AG10803 (cell line): ENCODE data around the gene AUH.

Experiments
- DNase-seq: peaks from one replicate; pipeline ENCODE4 v3.0.0; 2010; ENCODE audit warnings: low read depth
- H3K4me3 ChIP-seq: 2 replicates; pipeline ENCODE4 v1.5.1; 2011; ENCODE audit warnings: mild to moderate bottlenecking, low read length, control low read depth
- CTCF ChIP-seq: conservative IDR thresholded peaks from 2 replicates; pipeline ENCODE4 v1.5.1; 2011; ENCODE audit warnings: mild to moderate bottlenecking, low read length, control low read depth, inconsistent platforms

The AUH gene

DNA sequence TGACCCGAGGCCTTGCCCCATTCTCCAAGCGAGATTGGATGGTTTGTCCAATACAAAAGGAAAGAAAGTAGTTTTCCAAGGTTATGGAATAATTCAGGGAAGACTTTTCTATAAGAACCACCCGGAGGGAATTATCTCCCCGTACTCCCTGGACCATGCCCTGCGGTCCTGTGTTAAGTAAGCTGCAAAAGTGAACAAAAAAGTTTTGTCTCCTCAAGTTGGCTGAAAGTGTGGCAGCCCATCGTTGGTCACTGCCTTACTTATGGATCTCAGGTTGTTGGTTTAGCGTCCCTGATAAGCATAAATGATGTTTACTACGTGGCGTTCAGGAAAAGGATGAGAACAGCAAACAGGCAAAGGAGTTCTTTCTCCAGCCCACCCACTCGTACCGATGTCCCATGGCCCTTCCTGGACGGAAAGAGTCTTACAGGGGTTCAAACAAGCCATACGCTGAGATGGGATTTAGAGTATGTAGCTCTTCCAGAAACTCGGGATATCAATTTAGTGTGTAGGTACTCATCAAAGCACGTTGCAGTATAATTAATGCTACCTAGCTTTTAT, 413 bp upstream of the AUH start:
- DNase-seq, result no peak
- H3K4me3 ChIP-seq, result peak overlapping the region; percentile 49
- TF ChIP-seq CTCF, result no peak

GRCh38 chr9:91360551-91361290, 997 bp downstream of the AUH start:
- no peak for TF ChIP-seq CTCF
- DNase-seq, result no peak
- H3K4me3 ChIP-seq, result peak overlapping the region; percentile 91

DNA sequence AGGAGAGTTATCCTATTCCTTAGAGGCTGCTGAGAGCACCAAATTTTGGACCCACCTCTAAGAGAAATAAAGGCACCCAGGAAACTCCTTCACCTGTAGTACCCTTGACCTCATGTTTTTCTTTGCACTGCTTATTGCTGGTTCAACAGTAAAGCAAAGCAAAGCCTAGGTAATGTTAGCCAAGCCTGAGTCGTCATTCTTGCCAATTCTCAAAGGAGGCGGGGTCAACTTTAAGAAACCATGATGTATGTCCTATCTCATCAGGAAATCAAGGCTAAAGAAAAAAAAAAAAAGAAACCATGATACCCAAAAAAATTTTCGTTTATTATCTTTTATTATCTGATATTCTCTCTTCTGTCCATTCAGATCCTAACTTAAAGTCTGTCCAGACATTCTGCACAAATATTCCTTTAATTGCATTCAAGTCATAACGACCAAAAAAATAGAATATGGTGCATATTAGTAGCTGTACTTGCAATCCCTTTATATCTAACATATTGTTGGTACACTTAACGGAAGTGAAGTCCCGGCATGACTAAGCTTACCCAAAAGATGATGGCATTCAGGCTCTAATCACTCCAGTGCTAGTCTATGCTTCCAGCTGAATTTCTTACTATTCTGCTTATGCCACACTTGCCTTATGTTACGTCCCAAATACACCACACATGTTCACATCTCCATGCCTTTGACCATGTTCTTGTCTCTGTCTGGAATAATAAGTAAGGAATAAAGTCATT, 1.8 kb downstream of the AUH start:
- TF ChIP-seq CTCF, result no peak
- peak overlapping the region; percentile 91 for H3K4me3 ChIP-seq
- DNase-seq, result no peak

DNA sequence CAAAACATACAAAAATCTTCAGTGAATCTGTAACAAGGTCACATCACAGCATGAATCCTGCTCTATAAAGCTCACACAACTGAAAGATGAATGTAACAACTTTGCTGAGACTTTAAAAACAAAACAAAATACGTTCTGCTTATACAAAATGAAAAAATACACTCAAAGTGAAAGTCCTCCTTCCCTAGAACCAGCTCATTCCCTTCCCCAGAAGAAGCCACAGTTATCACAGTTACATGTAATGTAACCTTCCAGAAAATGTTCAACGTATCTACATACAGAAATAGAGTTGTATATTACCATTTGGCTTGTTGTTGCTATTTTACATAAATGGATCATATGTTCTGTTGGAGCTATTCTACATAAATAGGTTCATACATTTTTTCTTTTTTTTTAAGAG, 2.6 kb downstream of the AUH start:
- no peak for TF ChIP-seq CTCF
- no peak overlapping the region for H3K4me3 ChIP-seq

DNA sequence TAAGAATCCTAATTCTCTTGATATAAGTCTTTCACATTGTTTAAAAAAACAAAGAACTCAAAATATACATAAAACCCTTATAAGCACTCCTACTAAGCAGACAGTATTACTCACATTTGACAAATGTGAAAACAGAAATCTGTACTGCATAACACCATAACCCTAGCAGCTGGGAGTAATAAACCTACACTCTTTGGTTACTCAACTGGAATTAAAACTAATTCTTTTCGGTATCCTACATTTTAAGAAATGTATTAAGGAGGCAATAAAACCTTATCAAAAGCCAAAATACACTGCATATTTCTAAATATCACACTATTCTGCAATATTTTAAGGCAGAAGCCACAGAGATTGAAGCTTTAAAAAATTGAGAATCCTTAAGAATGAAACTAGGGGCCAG, 6.8 kb downstream of the AUH start:
- no peak for TF ChIP-seq CTCF

More for the DNA sequence above, 2.6 kb downstream of the AUH start:
- DNase-seq, result no peak

DNA sequence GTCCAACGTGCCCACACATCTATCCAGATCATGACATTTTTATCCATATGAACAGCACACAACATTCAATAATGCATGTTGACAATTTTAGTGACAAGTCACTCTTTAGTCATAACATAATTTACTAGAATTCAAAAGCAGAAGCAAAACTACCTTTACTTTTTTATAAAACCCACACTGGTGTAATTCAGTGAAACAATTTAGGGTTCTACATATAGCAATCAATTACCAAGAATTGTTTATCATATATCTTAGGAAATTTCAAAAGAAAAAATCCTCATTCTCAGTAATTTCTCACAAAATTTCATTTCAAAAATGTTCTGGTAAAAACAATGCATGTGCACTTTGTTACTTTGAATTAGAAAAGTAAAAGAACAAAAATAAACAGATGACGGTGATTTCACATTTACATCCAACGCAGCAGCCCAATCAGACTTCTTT, 12.6 kb downstream of the AUH start:
- DNase-seq, result no peak
- H3K4me3 ChIP-seq, result no peak overlapping the region
- no peak for TF ChIP-seq CTCF

More for the DNA sequence above, 6.8 kb downstream of the AUH start:
- H3K4me3 ChIP-seq, result no peak overlapping the region
- peak; percentile 55 for DNase-seq
